IMR-90 (cell line): Measurements from ENCODE around the gene SF3B3.

ENCODE experiments used
- FOS ChIP-seq: fragments of 150-350 bp; IDR thresholded peaks from 2 replicates; pipeline ENCODE4 v1.6.1; 2016; ENCODE audit warnings: low read depth, low read length
- MXI1 ChIP-seq: IDR thresholded peaks from 2 replicates; pipeline ENCODE4 v1.6.1; 2012; ENCODE audit warnings: low read depth, mild to moderate bottlenecking, low read length, moderate library complexity, borderline replicate concordance
- POLR2A ChIP-seq: IDR thresholded peaks from 2 replicates; pipeline ENCODE4 v1.6.1; 2012; ENCODE audit warnings: mild to moderate bottlenecking, low read depth, low read length
- RCOR1 ChIP-seq: IDR thresholded peaks from 2 replicates; pipeline ENCODE4 v1.6.1; 2012; ENCODE audit warnings: mild to moderate bottlenecking, low read length, improper control_type of control experiment; ENCODE audit not compliant: insufficient replicate concordance
- RFX5 ChIP-seq: IDR thresholded peaks from 2 replicates; pipeline ENCODE4 v1.8.0; 2012; ENCODE audit warnings: low read depth, mild to moderate bottlenecking, low read length, moderate library complexity
- TF ChIP-seq, protein P1 (sequence below): conservative IDR thresholded peaks from 2 replicates; pipeline ENCODE4 v1.5.1; 2012; ENCODE audit warnings: mild to moderate bottlenecking, low read depth, low read length, improper control_type of control experiment
- TF ChIP-seq, protein P2 (sequence below): fragments of 150-350 bp; IDR thresholded peaks from 2 replicates; pipeline ENCODE4 v1.6.1; 2016; ENCODE audit warnings: low read depth, mild to moderate bottlenecking, low read length, moderate library complexity, borderline replicate concordance

DNA sequence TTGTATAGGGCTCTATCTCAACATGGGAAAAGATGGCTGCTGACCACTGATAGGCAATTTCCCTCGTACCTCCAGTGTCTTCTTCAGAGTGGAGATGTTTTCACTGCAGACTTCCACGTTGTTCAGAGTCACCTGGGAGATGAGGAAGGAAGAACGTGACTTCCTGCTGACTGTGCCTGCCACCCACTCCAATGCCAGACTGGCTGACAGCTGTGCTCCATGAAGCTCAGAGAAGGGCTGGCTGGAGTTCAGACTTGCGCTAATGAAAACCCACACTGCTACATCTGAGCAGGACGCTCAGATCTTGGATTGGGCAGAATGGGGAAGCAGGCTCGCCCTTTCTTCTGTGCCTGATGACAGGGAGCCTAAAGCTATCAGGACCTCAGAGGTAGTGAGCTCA, 33.4 kb upstream of the SF3B3 start:
- TF ChIP-seq, protein P1, sequence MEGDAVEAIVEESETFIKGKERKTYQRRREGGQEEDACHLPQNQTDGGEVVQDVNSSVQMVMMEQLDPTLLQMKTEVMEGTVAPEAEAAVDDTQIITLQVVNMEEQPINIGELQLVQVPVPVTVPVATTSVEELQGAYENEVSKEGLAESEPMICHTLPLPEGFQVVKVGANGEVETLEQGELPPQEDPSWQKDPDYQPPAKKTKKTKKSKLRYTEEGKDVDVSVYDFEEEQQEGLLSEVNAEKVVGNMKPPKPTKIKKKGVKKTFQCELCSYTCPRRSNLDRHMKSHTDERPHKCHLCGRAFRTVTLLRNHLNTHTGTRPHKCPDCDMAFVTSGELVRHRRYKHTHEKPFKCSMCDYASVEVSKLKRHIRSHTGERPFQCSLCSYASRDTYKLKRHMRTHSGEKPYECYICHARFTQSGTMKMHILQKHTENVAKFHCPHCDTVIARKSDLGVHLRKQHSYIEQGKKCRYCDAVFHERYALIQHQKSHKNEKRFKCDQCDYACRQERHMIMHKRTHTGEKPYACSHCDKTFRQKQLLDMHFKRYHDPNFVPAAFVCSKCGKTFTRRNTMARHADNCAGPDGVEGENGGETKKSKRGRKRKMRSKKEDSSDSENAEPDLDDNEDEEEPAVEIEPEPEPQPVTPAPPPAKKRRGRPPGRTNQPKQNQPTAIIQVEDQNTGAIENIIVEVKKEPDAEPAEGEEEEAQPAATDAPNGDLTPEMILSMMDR = no peak
- TF ChIP-seq MXI1 (no peak), POLR2A (no peak), RFX5 (no peak), FOS (no peak), RCOR1 (no peak)
- TF ChIP-seq, protein P2, sequence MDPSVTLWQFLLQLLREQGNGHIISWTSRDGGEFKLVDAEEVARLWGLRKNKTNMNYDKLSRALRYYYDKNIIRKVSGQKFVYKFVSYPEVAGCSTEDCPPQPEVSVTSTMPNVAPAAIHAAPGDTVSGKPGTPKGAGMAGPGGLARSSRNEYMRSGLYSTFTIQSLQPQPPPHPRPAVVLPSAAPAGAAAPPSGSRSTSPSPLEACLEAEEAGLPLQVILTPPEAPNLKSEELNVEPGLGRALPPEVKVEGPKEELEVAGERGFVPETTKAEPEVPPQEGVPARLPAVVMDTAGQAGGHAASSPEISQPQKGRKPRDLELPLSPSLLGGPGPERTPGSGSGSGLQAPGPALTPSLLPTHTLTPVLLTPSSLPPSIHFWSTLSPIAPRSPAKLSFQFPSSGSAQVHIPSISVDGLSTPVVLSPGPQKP = no peak
